Naive thymus-derived CD8-positive, alpha-beta T cell (primary cell): ENCODE measurements around the gene YWHAQ. TPM values are rescaled to one million over a fixed set of nuclear protein-coding genes. Genes with fewer than 3 reads are reported as not detected.

ENCODE experiments used
- ATAC-seq, 2 donors: fragments of 150-1000 bp; cut with Tn5 transposase in 1 of 2; sonication (Bioruptor Pico), chemical (Tn5 transposase) in 1 of 2; 1 replicate in 1 of 2; 2 replicates in 1 of 2; pipeline ENCODE4 v1.10.0; 2021; ENCODE audit warnings: mild to moderate bottlenecking in 2 of 2, moderate library complexity in 2 of 2
- POLR2A ChIA-PET: fragments of 350-600 bp; sonication (Branson Sonifier 250); formaldehyde crosslinking; loops from one replicate; lab custom pipeline; 2021; ENCODE audit warnings: antibody characterized with exemption; lab: Charles Lee
- DNase-seq, 10 donors: peaks; one replicate each; pipeline versions ENCODE4 v3.0.0 to v3.0.0-alpha.2; 2020 to 2022
- H3K27ac Mint-ChIP-seq, 10 donors: one replicate each; pipeline ENCODE4 v1.8.0; 2020 to 2022; ENCODE audit warnings: mild to moderate bottlenecking in 10 of 10, mixed read lengths in 10 of 10, moderate library complexity in 4 of 10, inconsistent platforms in 1 of 10
- H3K27me3 Mint-ChIP-seq, 5 donors: one replicate each; pipeline ENCODE4 v1.8.0; 2021 to 2022; ENCODE audit warnings: mixed read lengths in 5 of 5
- H3K36me3 Mint-ChIP-seq, 3 donors: one replicate each; pipeline ENCODE4 v1.8.0; 2020 to 2022; ENCODE audit warnings: mixed read lengths in 3 of 3, mild to moderate bottlenecking in 2 of 3, inconsistent platforms in 1 of 3
- H3K4me1 Mint-ChIP-seq, 4 donors: one replicate each; pipeline ENCODE4 v1.8.0; 2021 to 2022; ENCODE audit warnings: mixed read lengths in 4 of 4
- H3K4me3 Mint-ChIP-seq, 10 donors: one replicate each; pipeline ENCODE4 v1.8.0; 2020 to 2022; ENCODE audit warnings: mild to moderate bottlenecking in 10 of 10, mixed read lengths in 10 of 10, moderate library complexity in 6 of 10, inconsistent platforms in 1 of 10
- H3K9me3 Mint-ChIP-seq, 9 donors: one replicate each; pipeline ENCODE4 v1.8.0; 2020 to 2022; ENCODE audit warnings: mixed read lengths in 9 of 9, mild to moderate bottlenecking in 3 of 9, inconsistent platforms in 1 of 9, moderate library complexity in 1 of 9
- polyA plus RNA-seq, 3 donors: library from polyadenylated mRNA; unstranded; fragments of 300-500 nt; fragmentation: Illumina TruSeq; gene quantifications; one replicate each; pipeline ENCODE4 v1.2.3, GENCODE V29; 2021
- total RNA-seq, 8 experiments: library from RNA in 2 of 8; stranded (reverse) in 2 of 8; gene quantifications; one replicate each; pipeline ENCODE4 v1.2.3 and lab custom pipeline; 2021 to 2026

The YWHAQ gene
- total and polyA plus RNA-seq, 5 experiments from 2014 or later, result 99.2 to 348 (median 195) TPM

GRCh38 chr2:9664365-9664764 is 33.6 kb upstream of the YWHAQ start:
- H3K9me3 Mint-ChIP-seq, result no peaks in the 10 kb centered on the region
- no peak overlapping the region for H3K27ac Mint-ChIP-seq
- H3K36me3 Mint-ChIP-seq, result no peaks in the 10 kb centered on the region
- peaks cover 0 to 7% (median under 1%) of the 10 kb centered on the region in 4 donors for H3K4me1 Mint-ChIP-seq
- POLR2A ChIA-PET, result no interaction called here
- DNase-seq, result no peak
- no peak overlapping the region for H3K4me3 Mint-ChIP-seq
- H3K27me3 Mint-ChIP-seq, result no peaks in the 10 kb centered on the region
- no peak for ATAC-seq

GRCh38 chr2:9663008-9663879 is 32.4 kb upstream of the YWHAQ start:
- POLR2A ChIA-PET, result no interaction called here
- no peak for ATAC-seq
- no peak for DNase-seq
- Mint-ChIP-seq H3K36me3 (no peaks in the 10 kb centered on the region), H3K4me3 (no peak overlapping the region), H3K4me1 (peaks cover 0 to 7% (median under 1%) of the 10 kb centered on the region in 4 donors), H3K27ac (peak overlapping the region in 2 of 10 donors; percentile 28 to 81), H3K9me3 (no peaks in the 10 kb centered on the region), H3K27me3 (no peaks in the 10 kb centered on the region)

GRCh38 chr2:9661261-9661660 is 30.5 kb upstream of the YWHAQ start:
- H3K4me1 Mint-ChIP-seq, result peaks cover 0 to 13% (median under 1%) of the 10 kb centered on the region in 4 donors
- peak overlapping the region in 1 of 10 donors; percentile 27 for H3K27ac Mint-ChIP-seq

GRCh38 chr2:9660781-9661180 is 30.0 kb upstream of the YWHAQ start:
- Mint-ChIP-seq H3K4me1 (peaks cover 0 to 17% (median under 1%) of the 10 kb centered on the region in 4 donors), H3K36me3 (no peaks in the 10 kb centered on the region), H3K9me3 (no peaks in the 10 kb centered on the region), H3K4me3 (no peak overlapping the region), H3K27ac (peak overlapping the region in 2 of 10 donors; percentile 22 to 27), H3K27me3 (no peaks in the 10 kb centered on the region)
- POLR2A ChIA-PET, result no interaction called here
- ATAC-seq (no peak), DNase-seq (no peak)

More at GRCh38 chr2:9661261-9661660, 30.5 kb upstream of the YWHAQ start:
- ATAC-seq, result no peak
- H3K36me3 Mint-ChIP-seq, result no peaks in the 10 kb centered on the region
- POLR2A ChIA-PET, result no interaction called here
- H3K9me3 Mint-ChIP-seq, result no peaks in the 10 kb centered on the region
- DNase-seq, result no peak
- H3K27me3 Mint-ChIP-seq, result no peaks in the 10 kb centered on the region
- no peak overlapping the region for H3K4me3 Mint-ChIP-seq

- DNase-seq (no peak), ATAC-seq (no peak)
- H3K36me3 Mint-ChIP-seq, result no peaks in the 10 kb centered on the region
- no peaks in the 10 kb centered on the region for H3K9me3 Mint-ChIP-seq
- POLR2A ChIA-PET, result no interaction called here
- no peaks in the 10 kb centered on the region for H3K27me3 Mint-ChIP-seq
- H3K27ac Mint-ChIP-seq, result no peak overlapping the region
- peaks cover 0 to 23% (median 2%) of the 10 kb centered on the region in 4 donors for H3K4me1 Mint-ChIP-seq
- no peak overlapping the region for H3K4me3 Mint-ChIP-seq
Observed at GRCh38 chr2:9660154-9660553, 29.4 kb upstream of the YWHAQ start.

- peaks cover 0 to 24% (median 4%) of the 10 kb centered on the region in 4 donors for H3K4me1 Mint-ChIP-seq
Observed at GRCh38 chr2:9658972-9659371, 28.2 kb upstream of the YWHAQ start.

GRCh38 chr2:9657731-9658130 is 26.9 kb upstream of the YWHAQ start:
- POLR2A ChIA-PET, result no interaction called here
- DNase-seq (no peak), ATAC-seq (no peak)
- peak overlapping the region in 2 of 10 donors; percentile 1 to 28 for H3K27ac Mint-ChIP-seq
- no peaks in the 10 kb centered on the region for H3K27me3 Mint-ChIP-seq
- H3K9me3 Mint-ChIP-seq, result no peaks in the 10 kb centered on the region
- H3K4me3 Mint-ChIP-seq, result no peak overlapping the region
- H3K36me3 Mint-ChIP-seq, result no peaks in the 10 kb centered on the region
- H3K4me1 Mint-ChIP-seq, result peaks cover 0 to 18% (median 4%) of the 10 kb centered on the region in 4 donors

More at GRCh38 chr2:9658972-9659371, 28.2 kb upstream of the YWHAQ start:
- DNase-seq (no peak), ATAC-seq (no peak)
- POLR2A ChIA-PET, result interaction anchor here (0.8 kb wide), 1 partner anchor 93 kb away, joined by 4 read pairs; no protein-coding TSS in a partner anchor
- Mint-ChIP-seq H3K36me3 (no peaks in the 10 kb centered on the region), H3K9me3 (no peaks in the 10 kb centered on the region), H3K27ac (no peak overlapping the region), H3K4me3 (no peak overlapping the region), H3K27me3 (no peaks in the 10 kb centered on the region)

- peaks cover 0 to 5% (median 0%) of the 10 kb centered on the region in 5 donors for H3K27me3 Mint-ChIP-seq
- POLR2A ChIA-PET, result no interaction called here
- H3K4me3 Mint-ChIP-seq, result no peak overlapping the region
- peaks cover 0 to 18% (median 5%) of the 10 kb centered on the region in 4 donors for H3K4me1 Mint-ChIP-seq
- H3K36me3 Mint-ChIP-seq, result no peaks in the 10 kb centered on the region
- no peaks in the 10 kb centered on the region for H3K9me3 Mint-ChIP-seq
- peak overlapping the region in 2 of 10 donors; percentile 70 to 89 for H3K27ac Mint-ChIP-seq
- DNase-seq (no peak), ATAC-seq (no peak)
Observed at GRCh38 chr2:9657083-9657482, 26.3 kb upstream of the YWHAQ start.

GRCh38 chr2:9656270-9656766 is 25.5 kb upstream of the YWHAQ start:
- no peaks in the 10 kb centered on the region for H3K36me3 Mint-ChIP-seq
- peaks cover 0 to 8% (median 0%) of the 10 kb centered on the region in 5 donors for H3K27me3 Mint-ChIP-seq
- H3K4me1 Mint-ChIP-seq, result peaks cover 0 to 18% (median 5%) of the 10 kb centered on the region in 4 donors
- H3K4me3 Mint-ChIP-seq, result peak overlapping the region in 3 of 10 donors; percentile 3 to 70 (median 9)
- peak overlapping the region in 3 of 10 donors; percentile 13 to 89 (median 80) for H3K27ac Mint-ChIP-seq
- POLR2A ChIA-PET, result no interaction called here
- ATAC-seq (no peak), DNase-seq (peak in 1 of 10 donors; percentile 36)
- no peaks in the 10 kb centered on the region for H3K9me3 Mint-ChIP-seq

- Mint-ChIP-seq H3K27ac (peak overlapping the region in 3 of 10 donors; percentile 57 to 89 (median 80)), H3K9me3 (no peaks in the 10 kb centered on the region), H3K4me1 (peaks cover 0 to 22% (median 4%) of the 10 kb centered on the region in 4 donors), H3K36me3 (no peaks in the 10 kb centered on the region), H3K27me3 (peaks cover 0 to 8% (median 0%) of the 10 kb centered on the region in 5 donors), H3K4me3 (peak overlapping the region in 3 of 10 donors; percentile 3 to 70 (median 28))
- ATAC-seq (no peak), DNase-seq (no peak)
- POLR2A ChIA-PET, result no interaction called here
Observed at GRCh38 chr2:9655441-9656269, 24.9 kb upstream of the YWHAQ start.

- no peak for DNase-seq
- Mint-ChIP-seq H3K27me3 (peaks cover 0 to 8% (median 0%) of the 10 kb centered on the region in 5 donors), H3K27ac (peak overlapping the region in 1 of 10 donors; percentile 20), H3K9me3 (peaks cover 0 to 2% (median 0%) of the 10 kb centered on the region in 9 donors), H3K4me3 (no peak overlapping the region), H3K4me1 (peaks cover 0 to 27% (median 4%) of the 10 kb centered on the region in 4 donors), H3K36me3 (no peaks in the 10 kb centered on the region)
- ATAC-seq, result no peak
- POLR2A ChIA-PET, result no interaction called here
Observed at GRCh38 chr2:9654452-9655100, 23.8 kb upstream of the YWHAQ start.
